Gastroesophageal sphincter (tissue), 3 donors: ENCODE data around the gene THNSL1.

Experiments
- CTCF ChIP-seq, 4 experiments: fragments of 200-600 bp in 2 of 4; fragments of 450-650 bp in 2 of 4; sonication (generic) in 1 of 4; IDR thresholded peaks; one replicate each; pipeline ENCODE4 v1.5.1; 2017 to 2019; ENCODE audit warnings: antibody characterized with exemption in 4 of 4, mild to moderate bottlenecking in 2 of 4, moderate library complexity in 2 of 4
- EP300 ChIP-seq: sonication (generic); formaldehyde crosslinking; IDR thresholded peaks from one replicate; pipeline ENCODE4 v1.6.1; 2017; ENCODE audit warnings: antibody characterized with exemption, mild to moderate bottlenecking
- POLR2A ChIP-seq, 2 donors: fragments of 450-650 bp; IDR thresholded peaks; one replicate each; pipeline ENCODE4 v1.6.1; 2017; ENCODE audit warnings: antibody characterized with exemption in 2 of 2, mild to moderate bottlenecking in 2 of 2, moderate library complexity in 1 of 2

- TF ChIP-seq CTCF (IDR thresholded peaks at IDR 0.05): no peak
- TF ChIP-seq EP300: no peak
- TF ChIP-seq POLR2A (IDR thresholded peaks at IDR 0.05): no peak
These were observed 760 bp downstream of the THNSL1 start for GRCh38 chr10:25017154-25017590.
